ENCODE measurements around the gene PPIG.

DNA sequence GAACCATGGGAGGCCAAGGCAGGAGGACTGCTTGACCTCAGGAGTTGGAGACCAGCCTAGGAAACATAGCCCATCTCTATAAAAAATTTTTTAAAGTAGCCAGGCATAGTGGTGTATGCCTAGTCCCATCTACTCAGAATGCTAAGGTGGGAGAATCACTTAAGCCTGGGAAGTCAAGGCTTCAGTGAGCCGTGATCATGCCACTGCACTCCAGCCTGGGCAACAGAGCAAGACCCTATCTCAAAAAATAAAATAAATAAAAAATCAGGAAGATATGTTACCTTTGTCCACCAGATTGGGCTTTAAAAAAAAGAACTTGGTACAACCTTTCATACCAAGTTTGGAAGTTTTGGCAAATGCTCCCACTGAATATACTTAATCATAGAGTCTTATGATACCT lies 74.7 kb downstream of the PPIG start:
- TF ChIP-seq, protein P1, sequence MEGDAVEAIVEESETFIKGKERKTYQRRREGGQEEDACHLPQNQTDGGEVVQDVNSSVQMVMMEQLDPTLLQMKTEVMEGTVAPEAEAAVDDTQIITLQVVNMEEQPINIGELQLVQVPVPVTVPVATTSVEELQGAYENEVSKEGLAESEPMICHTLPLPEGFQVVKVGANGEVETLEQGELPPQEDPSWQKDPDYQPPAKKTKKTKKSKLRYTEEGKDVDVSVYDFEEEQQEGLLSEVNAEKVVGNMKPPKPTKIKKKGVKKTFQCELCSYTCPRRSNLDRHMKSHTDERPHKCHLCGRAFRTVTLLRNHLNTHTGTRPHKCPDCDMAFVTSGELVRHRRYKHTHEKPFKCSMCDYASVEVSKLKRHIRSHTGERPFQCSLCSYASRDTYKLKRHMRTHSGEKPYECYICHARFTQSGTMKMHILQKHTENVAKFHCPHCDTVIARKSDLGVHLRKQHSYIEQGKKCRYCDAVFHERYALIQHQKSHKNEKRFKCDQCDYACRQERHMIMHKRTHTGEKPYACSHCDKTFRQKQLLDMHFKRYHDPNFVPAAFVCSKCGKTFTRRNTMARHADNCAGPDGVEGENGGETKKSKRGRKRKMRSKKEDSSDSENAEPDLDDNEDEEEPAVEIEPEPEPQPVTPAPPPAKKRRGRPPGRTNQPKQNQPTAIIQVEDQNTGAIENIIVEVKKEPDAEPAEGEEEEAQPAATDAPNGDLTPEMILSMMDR (IDR thresholded peaks at IDR 0.05) = no peak
- no peak for TF ChIP-seq POLR2A (IDR thresholded peaks at IDR 0.05)

All from adrenal gland (tissue), 5 donors.